T-helper 1 cell (primary cell): ENCODE data around the gene NTSR1.

ENCODE experiments used
- DNase-seq, 5 donors: peaks; one replicate each; pipeline ENCODE4 v3.0.0-alpha.2; 2012 to 2020

The NTSR1 gene

GRCh38 chr20:62726716-62727583, 18.3 kb downstream of the NTSR1 start:
- DNase-seq = no peak

DNA sequence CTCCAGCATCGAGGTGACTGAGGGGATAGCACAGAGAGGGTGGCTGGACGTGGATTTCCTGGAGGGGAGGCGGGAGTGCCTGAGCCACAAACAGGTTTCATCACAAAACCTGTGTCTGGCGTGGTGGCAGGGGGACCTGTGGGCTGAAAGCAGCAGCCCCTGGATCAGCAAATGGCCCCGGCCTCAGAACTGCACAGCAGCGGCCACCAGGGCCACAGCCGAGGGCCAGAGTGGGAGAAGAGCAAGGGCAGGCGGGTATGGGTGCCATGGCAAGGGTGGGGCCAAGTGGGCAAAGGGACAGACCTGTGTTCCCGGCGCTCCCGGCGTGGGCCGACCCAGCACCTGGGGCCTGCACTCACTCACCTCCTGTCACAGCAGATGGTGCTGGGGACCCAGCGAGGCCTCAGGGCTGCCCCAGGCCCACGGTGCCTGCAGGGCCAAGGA, 19.0 kb downstream of the NTSR1 start:
- DNase-seq = no peak

DNA sequence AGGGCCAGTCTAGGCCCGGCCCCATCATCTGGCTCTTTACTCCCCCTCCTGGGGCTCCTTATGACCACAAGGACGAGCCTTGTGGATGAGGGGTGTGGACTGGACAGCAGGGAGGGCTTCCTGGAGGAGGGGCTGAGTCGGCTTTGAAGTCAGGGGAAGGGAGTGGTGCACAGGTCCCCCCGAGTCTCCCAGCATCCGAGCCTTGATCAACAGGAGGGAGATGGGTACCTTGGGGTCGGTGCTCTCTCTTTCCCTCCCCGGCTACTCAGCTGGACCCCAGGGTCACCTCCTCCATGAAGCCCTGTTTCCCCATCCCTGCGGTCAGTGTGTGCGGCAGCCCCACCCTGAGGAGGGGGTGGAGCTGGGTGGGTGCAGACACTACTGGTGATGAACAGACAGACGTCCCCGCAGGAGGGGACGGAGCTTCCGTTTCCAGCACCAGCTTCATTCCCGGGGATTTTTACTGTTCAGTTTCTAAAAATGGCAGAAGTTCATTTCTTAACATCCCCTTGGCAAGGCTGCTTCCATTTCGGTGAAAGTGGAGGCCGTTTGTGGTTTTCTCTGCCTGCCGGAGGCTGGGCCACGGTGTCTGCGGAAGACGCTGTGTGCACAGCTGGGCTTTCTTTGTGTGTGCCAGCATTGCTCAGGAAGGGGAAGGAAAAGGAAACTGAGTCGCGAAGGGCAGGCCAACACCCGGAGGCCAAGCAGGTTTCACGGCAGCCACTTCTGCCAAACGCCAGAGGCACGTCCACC, 19.6 kb downstream of the NTSR1 start:
- DNase-seq = peak in 1 of 5 donors; percentile 55

- no peak for DNase-seq
These were observed 20.2 kb downstream of the NTSR1 start for GRCh38 chr20:62728781-62729300.

DNA sequence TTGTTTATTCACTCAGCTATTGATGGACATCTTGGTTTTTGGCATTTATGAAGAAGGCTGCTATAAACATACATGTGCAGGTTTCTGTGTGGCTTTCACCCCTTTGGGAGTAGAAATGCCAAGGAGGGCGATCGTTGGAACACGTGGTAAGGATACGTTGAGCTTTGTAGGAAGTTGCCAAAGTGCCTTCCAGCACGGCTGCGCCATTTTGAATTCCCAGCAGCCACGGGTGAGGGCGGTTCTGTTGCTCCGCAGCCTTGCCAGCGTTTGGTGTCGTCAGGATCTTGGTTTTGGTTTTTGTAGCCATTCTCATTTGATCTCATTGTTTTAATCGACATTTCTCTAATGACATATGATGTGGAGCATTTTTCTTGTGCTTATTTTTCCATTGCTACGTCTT, 21.8 kb downstream of the NTSR1 start:
- no peak for DNase-seq

- peak in 1 of 5 donors; percentile 39 for DNase-seq
These were observed 23.6 kb downstream of the NTSR1 start for GRCh38 chr20:62732031-62732760.

- DNase-seq = no peak
These were observed 24.3 kb downstream of the NTSR1 start for GRCh38 chr20:62732842-62733525.

- no peak for DNase-seq
These were observed 24.8 kb downstream of the NTSR1 start for GRCh38 chr20:62733526-62733842.

- DNase-seq = no peak
These were observed 25.3 kb downstream of the NTSR1 start for GRCh38 chr20:62733891-62734290.

GRCh38 chr20:62734326-62734725, 25.7 kb downstream of the NTSR1 start:
- no peak for DNase-seq

- no peak for DNase-seq
These were observed 26.2 kb downstream of the NTSR1 start for GRCh38 chr20:62734881-62735280.

DNA sequence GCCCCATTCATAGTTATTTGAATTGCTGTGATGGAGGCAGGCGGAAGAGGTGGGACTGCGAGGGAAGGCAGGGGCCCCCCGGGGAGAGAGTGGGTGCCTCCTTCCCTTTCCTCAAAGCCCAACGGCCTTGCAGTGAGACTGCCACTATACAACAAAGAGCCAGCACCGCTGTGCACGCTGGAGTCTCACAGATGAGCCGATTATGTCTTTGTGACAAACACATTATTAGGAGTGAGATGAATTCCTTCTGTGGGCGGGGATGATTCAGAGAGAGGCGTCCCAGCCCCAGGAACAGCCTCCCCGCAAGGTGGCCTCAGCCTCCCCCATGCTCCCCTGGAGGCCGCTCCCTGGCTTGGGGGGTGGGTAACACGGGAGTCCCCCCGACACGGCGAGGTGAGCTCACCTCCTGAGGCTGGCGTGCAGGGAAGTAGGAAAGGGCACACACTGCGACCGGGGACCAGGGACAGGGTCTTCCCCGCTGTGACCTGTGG, 26.7 kb downstream of the NTSR1 start:
- no peak for DNase-seq

DNA sequence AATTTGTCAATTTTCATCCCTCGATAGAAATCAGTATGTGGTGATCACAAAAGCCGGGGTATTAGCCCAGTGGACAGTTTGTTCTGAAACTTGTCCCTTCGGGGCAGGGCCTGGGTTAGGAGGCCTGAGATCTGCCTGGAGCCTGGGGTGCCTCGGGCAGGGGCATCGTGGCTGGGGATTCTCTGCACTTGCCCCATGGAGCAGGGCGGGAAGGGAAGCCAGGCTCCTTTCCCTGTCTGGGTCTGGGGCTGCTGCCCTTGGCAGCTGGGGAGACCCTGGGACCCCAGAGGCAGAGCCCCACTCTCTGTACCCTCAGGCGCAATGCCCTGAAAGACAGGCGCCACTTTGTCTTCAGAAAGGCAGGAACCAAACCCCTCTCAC, 27.4 kb downstream of the NTSR1 start:
- no peak for DNase-seq

GRCh38 chr20:62736407-62737071, 27.9 kb downstream of the NTSR1 start:
- DNase-seq = no peak

DNA sequence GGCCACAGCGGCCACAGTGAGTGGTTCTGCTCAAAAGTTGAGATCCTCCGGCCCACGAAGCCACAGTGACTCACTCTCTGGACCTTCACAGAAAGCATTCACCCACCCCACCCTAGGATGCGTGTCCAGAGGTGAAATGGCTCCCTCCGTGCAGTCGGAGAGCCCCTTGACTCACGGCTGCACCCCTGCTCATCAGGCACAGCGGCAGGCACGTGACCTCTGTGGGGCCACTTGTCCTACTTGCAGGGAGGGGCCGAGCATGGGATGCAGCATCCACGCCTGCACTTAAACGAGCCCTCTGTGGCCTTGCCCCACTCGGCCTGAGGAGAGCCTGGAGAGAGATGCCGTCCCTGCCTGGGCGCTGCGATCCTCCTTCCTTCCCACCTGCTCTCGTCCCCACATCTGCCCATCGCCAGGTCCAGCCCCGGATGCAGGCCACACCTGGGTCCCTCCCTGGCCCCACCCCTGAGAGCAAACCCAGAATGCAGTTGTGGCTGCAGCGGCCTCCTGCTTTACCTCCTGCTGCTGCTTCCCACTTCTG, 28.7 kb downstream of the NTSR1 start:
- peak in 1 of 5 donors; percentile 10 for DNase-seq

DNA sequence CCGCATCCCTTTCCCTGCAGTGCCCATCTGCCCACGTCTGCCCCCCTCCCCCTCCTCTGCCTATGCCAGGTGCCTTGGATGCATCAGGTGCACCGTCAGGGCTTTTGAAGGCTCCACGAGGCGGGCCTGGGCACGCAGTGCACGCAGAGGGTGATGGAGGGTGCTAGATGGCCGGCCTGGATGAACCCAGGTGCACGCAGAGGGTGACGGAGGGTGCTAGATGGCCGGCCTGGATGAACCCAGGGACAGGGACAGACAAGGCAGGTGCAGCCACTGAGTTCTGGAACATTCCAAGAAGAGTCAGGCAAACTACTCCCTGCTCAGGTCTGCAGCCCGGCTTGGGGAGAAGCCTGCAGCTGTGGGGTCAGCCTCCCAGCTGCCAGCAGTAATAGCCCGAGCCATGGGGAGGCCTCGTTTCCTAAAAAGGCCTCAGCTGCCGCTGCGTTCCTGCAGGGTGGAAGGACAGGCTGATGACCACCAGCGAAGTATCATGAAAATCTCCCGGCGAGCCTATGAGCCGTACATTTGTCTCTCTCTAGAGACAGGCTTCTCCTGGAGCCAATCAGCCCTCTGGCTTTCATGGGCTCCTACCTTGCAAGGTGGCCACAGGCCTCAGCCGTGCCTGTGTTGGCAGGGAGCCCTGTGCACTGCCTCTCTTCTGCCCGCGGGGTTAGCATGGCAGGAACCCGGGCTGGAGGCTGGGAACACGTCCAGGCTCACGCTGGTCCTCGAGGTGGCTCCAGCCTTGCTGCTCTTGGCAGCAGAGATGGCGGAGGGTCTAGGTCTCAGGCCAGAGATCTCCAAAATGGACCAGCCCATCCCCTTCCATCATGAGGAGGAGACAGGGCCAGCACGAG, 29.6 kb downstream of the NTSR1 start:
- no peak for DNase-seq

- DNase-seq = peak in 1 of 5 donors; percentile 7
These were observed 30.4 kb downstream of the NTSR1 start for GRCh38 chr20:62739067-62739466.

- peak in 4 of 5 donors; percentile 26 to 85 (median 33) for DNase-seq
These were observed 31.1 kb downstream of the NTSR1 start for GRCh38 chr20:62739581-62740285.

DNA sequence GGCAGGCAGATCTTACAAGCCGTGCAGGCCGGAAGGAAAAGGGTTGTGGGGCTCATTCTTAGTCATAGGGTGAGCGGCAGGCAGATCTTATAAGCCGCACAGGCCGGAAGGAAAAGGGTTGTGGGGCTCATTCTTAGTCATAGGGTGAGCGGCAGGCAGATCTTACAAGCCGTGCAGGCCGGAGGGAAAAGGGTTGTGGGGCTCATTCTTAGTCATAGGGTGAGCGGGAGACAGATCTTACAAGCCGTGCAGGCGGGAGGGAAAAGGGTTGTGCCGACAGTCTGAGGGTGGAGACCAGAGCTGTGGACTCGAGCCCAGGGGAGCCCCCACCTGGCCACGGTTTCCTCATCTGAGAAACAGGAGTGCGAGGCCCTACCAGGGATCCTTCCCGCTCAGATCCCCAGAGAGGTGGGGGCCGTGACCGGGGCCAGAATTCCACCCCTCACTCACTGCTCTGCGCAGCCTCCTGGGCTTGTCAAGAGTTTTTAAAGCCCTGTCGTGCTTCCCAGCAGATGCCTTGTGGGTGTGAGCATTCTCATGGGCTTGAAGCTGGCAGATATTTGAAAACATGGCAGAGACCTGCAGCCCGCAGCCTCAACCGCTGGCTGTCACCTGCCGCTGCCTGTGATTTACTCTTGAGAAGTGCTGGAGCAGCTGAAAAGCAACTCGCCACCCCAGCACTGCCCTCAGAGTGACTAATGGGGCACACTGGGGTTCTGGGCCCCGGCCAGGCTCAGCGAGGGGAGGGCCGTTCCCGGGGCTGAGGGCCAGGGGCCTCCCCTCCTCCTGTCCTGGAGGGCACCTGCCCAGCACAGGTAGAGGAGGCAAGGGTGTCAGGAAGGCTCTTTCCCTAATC, 31.9 kb downstream of the NTSR1 start:
- peak; percentile 56 to 97 (median 68) for DNase-seq
